Fibroblast of skin of left biceps (primary cell): ENCODE data around the gene RGPD5.
"Not testable (repeated sequence)": the region's sequence is repeated elsewhere in the genome, so short reads cannot be mapped to it uniquely, and the experiment has no call there.

ENCODE experiments used
- DNase-seq, 2 experiments: peaks; one replicate each; pipeline ENCODE4 v3.0.0-alpha.2; 2013; ENCODE audit warnings: low read depth in 2 of 2

The RGPD5 gene

GRCh38 chr2:109794074-109794737, at the start of gene RGPD5:
Gene RGPD5, plus strand, starts transcription at chr2:109794305. Its CDS starts 161 bp downstream, at chr2:109794466.
- not testable (repeated sequence) for DNase-seq

GRCh38 chr2:109751572-109751971, 42.5 kb upstream of the RGPD5 start:
- not testable (repeated sequence) for DNase-seq

- not testable (repeated sequence) for DNase-seq
Observed at GRCh38 chr2:109757163-109757824, 36.8 kb upstream of the RGPD5 start.

- not testable (repeated sequence) for DNase-seq
Observed at GRCh38 chr2:109760265-109761042, 33.7 kb upstream of the RGPD5 start.

- DNase-seq = not testable (repeated sequence)
Observed at GRCh38 chr2:109761043-109761454, 33.1 kb upstream of the RGPD5 start.

GRCh38 chr2:109761976-109762375, 32.1 kb upstream of the RGPD5 start:
- DNase-seq = not testable (repeated sequence)

- not testable (repeated sequence) for DNase-seq
Observed at GRCh38 chr2:109766074-109766473, 28.0 kb upstream of the RGPD5 start.

GRCh38 chr2:109766886-109767578, 27.1 kb upstream of the RGPD5 start:
- DNase-seq = not testable (repeated sequence)

GRCh38 chr2:109768934-109769333, 25.2 kb upstream of the RGPD5 start:
- not testable (repeated sequence) for DNase-seq

GRCh38 chr2:109779118-109779517, 15.0 kb upstream of the RGPD5 start:
- not testable (repeated sequence) for DNase-seq

- DNase-seq = not testable (repeated sequence)
Observed at GRCh38 chr2:109781147-109781816, 12.8 kb upstream of the RGPD5 start.

GRCh38 chr2:109782446-109782993, 11.6 kb upstream of the RGPD5 start:
- DNase-seq = not testable (repeated sequence)

GRCh38 chr2:109791530-109792279, 2.4 kb upstream of the RGPD5 start:
- not testable (repeated sequence) for DNase-seq

- DNase-seq = not testable (repeated sequence)
Observed at GRCh38 chr2:109792659-109793058, 1.4 kb upstream of the RGPD5 start.

GRCh38 chr2:109871129-109871751, 77.1 kb downstream of the RGPD5 start:
- not testable (repeated sequence) for DNase-seq

- not testable (repeated sequence) for DNase-seq
Observed at GRCh38 chr2:109876625-109877024, 82.5 kb downstream of the RGPD5 start.

- DNase-seq = not testable (repeated sequence)
Observed at GRCh38 chr2:109882112-109882511, 88.0 kb downstream of the RGPD5 start.

GRCh38 chr2:109888414-109888813, 94.3 kb downstream of the RGPD5 start:
- not testable (repeated sequence) for DNase-seq

GRCh38 chr2:109889909-109890308, 95.8 kb downstream of the RGPD5 start:
- not testable (repeated sequence) for DNase-seq

- DNase-seq = not testable (repeated sequence)
Observed at GRCh38 chr2:109891024-109891423, 96.9 kb downstream of the RGPD5 start.
